ENCODE data around the gene NPAS2.

Gene NPAS2

DNA sequence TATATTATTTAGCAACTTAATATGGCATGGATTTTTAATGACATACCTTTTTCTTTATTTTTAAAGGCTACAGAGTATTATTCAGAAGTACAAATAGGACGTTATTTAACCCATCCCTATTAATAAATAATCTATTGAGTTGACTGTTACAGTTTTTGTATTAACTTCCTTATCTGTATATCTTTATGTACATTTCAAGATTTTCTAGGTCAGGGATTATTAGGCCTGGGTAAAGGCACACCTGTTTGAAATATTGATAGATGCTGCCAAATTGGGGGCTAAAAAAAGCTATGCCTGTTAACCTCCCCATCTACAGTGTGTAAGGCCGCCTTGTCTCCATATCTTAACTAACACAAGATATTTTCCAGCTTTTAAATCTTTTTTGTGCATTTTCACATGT, 6.6 kb downstream of the NPAS2 start:
- DNase-seq (ENCODE audit: low read depth), result no peak
- TF ChIP-seq, protein P1, sequence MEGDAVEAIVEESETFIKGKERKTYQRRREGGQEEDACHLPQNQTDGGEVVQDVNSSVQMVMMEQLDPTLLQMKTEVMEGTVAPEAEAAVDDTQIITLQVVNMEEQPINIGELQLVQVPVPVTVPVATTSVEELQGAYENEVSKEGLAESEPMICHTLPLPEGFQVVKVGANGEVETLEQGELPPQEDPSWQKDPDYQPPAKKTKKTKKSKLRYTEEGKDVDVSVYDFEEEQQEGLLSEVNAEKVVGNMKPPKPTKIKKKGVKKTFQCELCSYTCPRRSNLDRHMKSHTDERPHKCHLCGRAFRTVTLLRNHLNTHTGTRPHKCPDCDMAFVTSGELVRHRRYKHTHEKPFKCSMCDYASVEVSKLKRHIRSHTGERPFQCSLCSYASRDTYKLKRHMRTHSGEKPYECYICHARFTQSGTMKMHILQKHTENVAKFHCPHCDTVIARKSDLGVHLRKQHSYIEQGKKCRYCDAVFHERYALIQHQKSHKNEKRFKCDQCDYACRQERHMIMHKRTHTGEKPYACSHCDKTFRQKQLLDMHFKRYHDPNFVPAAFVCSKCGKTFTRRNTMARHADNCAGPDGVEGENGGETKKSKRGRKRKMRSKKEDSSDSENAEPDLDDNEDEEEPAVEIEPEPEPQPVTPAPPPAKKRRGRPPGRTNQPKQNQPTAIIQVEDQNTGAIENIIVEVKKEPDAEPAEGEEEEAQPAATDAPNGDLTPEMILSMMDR (conservative IDR thresholded peaks at IDR 0.05; ENCODE audit: low read length), result no peak
- H3K4me3 ChIP-seq (ENCODE audit: low read length), result no peak overlapping the region

DNA sequence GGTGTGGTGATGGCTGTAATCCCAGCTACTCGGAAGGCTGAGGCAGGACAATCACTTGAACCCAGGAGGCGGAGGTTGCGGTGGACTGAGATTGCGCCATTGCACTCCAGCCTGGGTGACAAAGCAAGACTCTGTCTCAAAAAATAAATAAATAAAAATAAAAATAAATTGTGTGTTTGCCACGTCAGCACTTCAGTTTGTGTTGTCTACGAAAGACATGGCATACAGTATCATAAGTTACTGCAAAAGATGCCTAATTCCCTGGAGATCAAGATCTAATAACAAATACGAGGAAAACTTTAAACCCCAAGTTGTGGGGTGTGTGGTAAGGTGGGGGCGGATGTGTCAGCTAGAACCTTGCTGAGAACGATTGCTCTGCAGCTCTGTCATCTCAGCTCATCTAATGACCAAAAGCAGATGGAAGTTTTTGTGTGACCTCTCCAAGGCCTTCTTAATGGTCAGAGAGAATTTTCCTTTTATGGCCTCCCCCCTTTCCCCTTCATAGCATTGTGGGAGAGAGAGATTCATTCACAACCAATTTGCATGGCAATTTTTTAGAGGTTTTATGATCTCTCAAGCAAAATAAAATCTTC, 11.3 kb downstream of the NPAS2 start:
- no peak for DNase-seq (ENCODE audit: low read depth)
- TF ChIP-seq, protein P1 (conservative IDR thresholded peaks at IDR 0.05; ENCODE audit: low read length), result no peak
- H3K4me3 ChIP-seq (ENCODE audit: low read length), result no peak overlapping the region

DNA sequence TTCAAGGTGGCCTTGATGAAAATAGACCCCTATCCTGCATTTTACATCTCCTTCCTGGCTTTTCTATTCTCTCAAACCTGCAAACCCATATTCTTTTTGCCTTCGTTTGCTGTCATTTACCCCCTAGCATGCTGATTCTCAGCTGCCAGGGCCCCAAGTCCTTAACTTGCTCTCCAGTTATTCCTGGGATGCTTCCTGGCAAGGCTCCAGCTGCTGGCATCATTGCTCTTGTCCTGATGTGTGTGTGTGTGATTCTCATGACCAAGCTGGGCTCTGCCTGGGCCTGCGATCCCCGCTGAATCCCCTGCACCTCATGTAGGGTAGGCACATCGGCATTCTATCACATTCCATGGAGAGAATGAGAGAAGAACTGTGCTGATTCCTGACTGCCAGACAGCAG, 11.9 kb downstream of the NPAS2 start:
- no peak overlapping the region for H3K4me3 ChIP-seq (ENCODE audit: low read length)
- TF ChIP-seq, protein P1 (conservative IDR thresholded peaks at IDR 0.05; ENCODE audit: low read length), result no peak
- DNase-seq (ENCODE audit: low read depth), result no peak

DNA sequence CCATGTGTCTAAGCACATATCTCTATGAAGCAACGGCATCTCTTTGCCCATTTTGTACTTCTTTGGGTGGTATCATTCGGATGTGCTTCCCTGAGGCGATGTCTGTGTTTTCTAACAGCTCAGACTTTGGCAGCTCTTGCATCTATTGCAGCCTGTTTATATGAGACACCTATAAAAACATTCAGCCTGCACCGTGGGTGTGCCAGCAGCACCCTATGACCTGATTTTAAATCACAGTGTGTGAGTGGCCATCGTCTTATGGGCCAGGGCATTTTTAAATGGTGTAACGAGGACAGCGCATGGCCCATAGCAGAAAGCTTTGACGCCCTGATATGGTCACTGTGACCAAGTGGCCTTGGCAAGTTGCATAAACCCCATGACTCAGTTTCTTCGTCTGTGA, 12.9 kb downstream of the NPAS2 start:
- no peak for DNase-seq (ENCODE audit: low read depth)
- no peak overlapping the region for H3K4me3 ChIP-seq (ENCODE audit: low read length)
- TF ChIP-seq, protein P1 (conservative IDR thresholded peaks at IDR 0.05; ENCODE audit: low read length), result no peak

DNA sequence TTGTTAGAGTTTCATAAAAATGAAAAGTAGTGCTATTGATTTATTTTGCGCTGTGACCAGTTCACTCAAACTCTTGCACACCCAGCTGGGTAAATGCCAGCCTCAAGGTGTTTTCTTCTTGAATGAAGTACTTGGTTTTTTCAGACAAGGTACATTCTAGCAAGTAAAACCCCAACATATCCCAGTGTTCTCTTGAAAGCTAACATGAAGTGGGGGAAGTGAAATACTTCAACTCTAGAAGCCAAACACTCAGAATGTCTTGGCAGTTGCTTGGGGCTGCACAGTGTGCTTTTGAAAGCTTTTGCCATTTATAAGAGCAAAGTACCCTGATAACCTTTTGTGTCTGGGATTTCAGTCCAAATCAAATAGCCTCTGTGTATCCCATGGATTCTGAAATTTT, 13.4 kb downstream of the NPAS2 start:
- TF ChIP-seq, protein P1 (conservative IDR thresholded peaks at IDR 0.05; ENCODE audit: low read length), result no peak
- no peak for DNase-seq (ENCODE audit: low read depth)
- no peak overlapping the region for H3K4me3 ChIP-seq (ENCODE audit: low read length)

DNA sequence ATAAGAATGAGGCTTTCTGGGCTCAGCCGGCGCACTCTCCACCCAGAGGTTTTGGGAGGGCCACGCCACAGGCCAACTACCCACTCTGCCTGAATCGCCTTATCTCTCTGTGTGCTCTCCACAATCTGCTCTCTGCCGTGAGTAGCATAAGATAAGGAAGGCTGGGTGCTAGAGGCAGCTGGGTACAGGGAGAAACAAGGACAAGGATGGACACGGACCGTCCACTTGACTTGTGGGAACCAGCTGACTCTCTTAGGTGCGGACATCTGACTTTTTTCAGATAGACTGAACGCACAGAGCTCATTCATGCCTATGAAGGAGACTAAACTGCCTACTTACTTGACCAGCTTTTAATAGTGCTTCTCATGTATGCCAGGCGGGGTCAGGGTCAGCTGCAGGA, 14.3 kb downstream of the NPAS2 start:
- no peak overlapping the region for H3K4me3 ChIP-seq (ENCODE audit: low read length)
- DNase-seq (ENCODE audit: low read depth), result no peak
- TF ChIP-seq, protein P1 (conservative IDR thresholded peaks at IDR 0.05; ENCODE audit: low read length), result no peak

DNA sequence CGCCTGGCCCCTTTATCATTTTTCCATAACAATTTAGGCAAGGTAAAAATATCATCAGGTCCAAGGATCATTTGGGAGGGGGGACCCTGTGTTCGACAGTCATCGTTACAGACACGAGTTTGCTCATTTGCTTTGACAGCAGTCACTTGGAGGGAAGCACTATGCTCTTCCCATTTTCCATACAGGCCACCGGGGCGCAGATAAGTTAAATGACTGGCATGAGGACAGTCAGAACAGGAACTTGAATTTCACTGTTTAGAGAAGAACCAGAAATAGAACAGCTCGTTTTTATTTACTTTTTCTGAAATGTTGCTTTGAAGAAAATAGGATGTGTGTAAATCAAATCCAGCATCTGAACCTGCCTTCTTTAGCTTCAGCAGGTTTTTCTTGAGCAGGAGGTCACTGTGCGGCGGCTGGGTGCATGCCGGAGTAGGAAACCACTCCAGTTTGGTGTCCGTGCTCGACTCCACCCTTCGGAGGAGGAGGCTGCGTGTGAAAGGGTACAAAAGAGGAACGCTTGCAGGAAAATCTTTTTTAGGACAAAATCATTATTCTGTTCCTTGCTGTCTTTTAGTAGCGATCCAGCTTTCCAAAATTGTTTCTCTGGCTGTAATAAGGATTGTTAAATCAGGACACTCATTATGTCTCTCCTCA, 15.2 kb downstream of the NPAS2 start:
- TF ChIP-seq, protein P1 (conservative IDR thresholded peaks at IDR 0.05; ENCODE audit: low read length), result no peak
- no peak overlapping the region for H3K4me3 ChIP-seq (ENCODE audit: low read length)
- no peak for DNase-seq (ENCODE audit: low read depth)

All from AG10803 (cell line).